ENCODE results near the gene S100A14.

- no peak for TF ChIP-seq CTCF (conservative IDR thresholded peaks at IDR 0.05)
- TF ChIP-seq ZFX (IDR thresholded peaks at IDR 0.05), result no peak
Observed at GRCh38 chr1:153629343-153629665, 13.2 kb upstream of the S100A14 start.

Data from C4-2B (cell line).